ENCODE results near the gene STMN1.
A peak's percentile ranks its signal among the peaks of the same experiment; 100 is the strongest.

The STMN1 gene

GRCh38 chr1:25878690-25879089, 27.5 kb downstream of the STMN1 start:
- DNase-seq (ENCODE audit: extremely low read depth, low read depth), result no peak
- no peak for TF ChIP-seq CTCF (IDR thresholded peaks at IDR 0.05; ENCODE audit: low read depth, low read length)

GRCh38 chr1:25877155-25877554, 29.1 kb downstream of the STMN1 start:
- TF ChIP-seq CTCF (IDR thresholded peaks at IDR 0.05; ENCODE audit: low read depth, low read length), result no peak
- DNase-seq (ENCODE audit: extremely low read depth, low read depth), result no peak

GRCh38 chr1:25876693-25877077, 29.5 kb downstream of the STMN1 start:
- TF ChIP-seq CTCF (IDR thresholded peaks at IDR 0.05; ENCODE audit: low read depth, low read length), result no peak
- no peak for DNase-seq (ENCODE audit: extremely low read depth, low read depth)

- DNase-seq (ENCODE audit: extremely low read depth, low read depth), result no peak
- no peak for TF ChIP-seq CTCF (IDR thresholded peaks at IDR 0.05; ENCODE audit: low read depth, low read length)
These were observed 30.1 kb downstream of the STMN1 start for GRCh38 chr1:25875856-25876692.

GRCh38 chr1:25875154-25875855, 30.9 kb downstream of the STMN1 start, which contains the start of gene PAQR7:
Gene PAQR7 (minus strand): TSS chr1:25875708. CDS start chr1:25863839, 11,869 bp downstream.
- TF ChIP-seq CTCF (IDR thresholded peaks at IDR 0.05; ENCODE audit: low read depth, low read length), result peak; percentile 13
- peak; percentile 43 for DNase-seq (ENCODE audit: extremely low read depth, low read depth)

- no peak for DNase-seq (ENCODE audit: extremely low read depth, low read depth)
- TF ChIP-seq CTCF (IDR thresholded peaks at IDR 0.05; ENCODE audit: low read depth, low read length), result no peak
These were observed 31.5 kb downstream of the STMN1 start for GRCh38 chr1:25874635-25875153.

- TF ChIP-seq CTCF (IDR thresholded peaks at IDR 0.05; ENCODE audit: low read depth, low read length), result no peak
These were observed 32.0 kb downstream of the STMN1 start for GRCh38 chr1:25874209-25874608.

More at GRCh38 chr1:25874209-25874608, 32.0 kb downstream of the STMN1 start:
- DNase-seq (ENCODE audit: extremely low read depth, low read depth), result no peak
